Measurements from ENCODE around the gene IFT25. TPM values are rescaled to one million over a fixed set of nuclear protein-coding genes. Genes with fewer than 3 reads are reported as not detected.
A peak's percentile ranks its signal among the peaks of the same experiment; 100 is the strongest.

IFT25 gene
- total and polyA plus RNA-seq, 2 of the 13 experiments (the other 11 are each of a cell fraction or from before 2014, with no cell fraction given) = 19.7 to 48.0 TPM

- 0 out of 2 replicates have a peak, but pooled peaks have one; percentile 69 for TF ChIP-seq ELF4 (CRISPR knock-in tag; IDR thresholded peaks at IDR 0.05; ENCODE audit: borderline replicate concordance)
- TF ChIP-seq ZNF234 (CRISPR knock-in tag; conservative IDR thresholded peaks at IDR 0.05) = no peak
- TF ChIP-seq DRAP1 (CRISPR knock-in tag; IDR thresholded peaks at IDR 0.05) = 0 out of 2 replicates have a peak, but pooled peaks have one; percentile 11
- TF ChIP-seq SOX13 (IDR thresholded peaks at IDR 0.05) = no peak
- TF ChIP-seq SOX13 (CRISPR knock-in tag; conservative IDR thresholded peaks at IDR 0.05 in 1 of 2, IDR thresholded peaks at IDR 0.05 in 1 of 2) = peak in 1 of 2 experiments; percentile 50; a peak in 2 of 4 replicates
- 0 out of 2 replicates have a peak, but pooled peaks have one; percentile 38 for TF ChIP-seq SOX5 (CRISPR knock-in tag; IDR thresholded peaks at IDR 0.05; ENCODE audit: borderline replicate concordance)
- TF ChIP-seq ZNF883 (CRISPR knock-in tag; IDR thresholded peaks at IDR 0.05; ENCODE audit: not compliant biosample characterization) = no peak
- TF ChIP-seq GATAD1 (CRISPR knock-in tag; IDR thresholded peaks at IDR 0.05) = 0 out of 2 replicates have a peak, but pooled peaks have one; percentile 26
- TF ChIP-seq ZNF12 (CRISPR knock-in tag; IDR thresholded peaks at IDR 0.05) = no peak
- TF ChIP-seq TEAD3 (CRISPR knock-in tag; optimal IDR thresholded peaks at IDR 0.05; ENCODE audit: borderline replicate concordance) = peak; percentile 61
- TF ChIP-seq ZNF10 (CRISPR knock-in tag; IDR thresholded peaks at IDR 0.05; ENCODE audit: borderline replicate concordance, low read depth) = no peak
- peak; percentile 65; the same call in 1 of the 2 replicates for TF ChIP-seq NCOA2 (CRISPR knock-in tag; IDR thresholded peaks at IDR 0.05)
- TF ChIP-seq KDM3A (CRISPR knock-in tag; IDR thresholded peaks at IDR 0.05; ENCODE audit: low read depth) = 0 out of 2 replicates have a peak, but pooled peaks have one; percentile 30
- TF ChIP-seq CEBPB (IDR thresholded peaks at IDR 0.05; ENCODE audit: borderline replicate concordance, low read depth, low read length) = peak; percentile 94
- TF ChIP-seq NR2C2 (CRISPR knock-in tag; IDR thresholded peaks at IDR 0.05; ENCODE audit: borderline replicate concordance) = 0 out of 2 replicates have a peak, but pooled peaks have one; percentile 40
- no peak for TF ChIP-seq ZIK1 (CRISPR knock-in tag; IDR thresholded peaks at IDR 0.05; ENCODE audit: borderline replicate concordance, low read depth)
- peak; percentile 59; the same call in 1 of the 2 replicates for TF ChIP-seq ZNF362 (CRISPR knock-in tag; IDR thresholded peaks at IDR 0.05; ENCODE audit: borderline replicate concordance)
- no peak for TF ChIP-seq TRIM22 (IDR thresholded peaks at IDR 0.05)
- no peak for TF ChIP-seq HNRNPLL (IDR thresholded peaks at IDR 0.05; ENCODE audit: low read depth, low read length, poor library complexity, severe bottlenecking)
- 0 out of 2 replicates have a peak, but pooled peaks have one; percentile 44 for TF ChIP-seq BORCS8-MEF2B (CRISPR knock-in tag; IDR thresholded peaks at IDR 0.05)
- TF ChIP-seq SP4 (CRISPR knock-in tag; IDR thresholded peaks at IDR 0.05) = peak; percentile 30; the same call in 1 of the 2 replicates
- peak; percentile 38; the same call in 1 of the 2 replicates for TF ChIP-seq KDM5B (CRISPR knock-in tag; IDR thresholded peaks at IDR 0.05; ENCODE audit: borderline replicate concordance)
- peak; percentile 44 for TF ChIP-seq POLR2AphosphoS5 (IDR thresholded peaks at IDR 0.05; ENCODE audit: low read depth, low read length)
- TF ChIP-seq BRD4 (CRISPR knock-in tag; IDR thresholded peaks at IDR 0.05) = no peak
- TF ChIP-seq FOXA3 (CRISPR knock-in tag; IDR thresholded peaks at IDR 0.05) = peak; percentile 26; the same call in 1 of the 2 replicates
- 0 out of 2 replicates have a peak, but pooled peaks have one; percentile 31 for TF ChIP-seq ZNF124 (CRISPR knock-in tag; IDR thresholded peaks at IDR 0.05)
Observed at GRCh38 chr1:53982034-53982762, 36.7 kb upstream of the IFT25 start (continued).

Data from HepG2 (cell line).